ENCODE data around the gene OTUD4. TPM values are rescaled to one million over a fixed set of nuclear protein-coding genes. Genes with fewer than 3 reads are reported as not detected.
"Not testable (repeated sequence)": the region's sequence is repeated elsewhere in the genome, so short reads cannot be mapped to it uniquely, and the experiment has no call there.

Gene OTUD4
- total RNA-seq, 1 donor from 2014 or later, result 35.0 TPM

- H3K36me3 Mint-ChIP-seq (ENCODE audit: unreplicated experiment), result peaks cover 60% of the 10 kb centered on the region
- no peak for TF ChIP-seq CTCF (IDR thresholded peaks at IDR 0.05)
- H3K27me3 Mint-ChIP-seq (ENCODE audit: unreplicated experiment), result no peaks in the 10 kb centered on the region
- H3K27ac Mint-ChIP-seq (ENCODE audit: unreplicated experiment), result no peak overlapping the region
- no peak for DNase-seq (ENCODE audit: extremely low spot score, unreplicated experiment)
- H3K4me1 Mint-ChIP-seq (ENCODE audit: unreplicated experiment), result no peaks in the 10 kb centered on the region
- no peaks in the 10 kb centered on the region for H3K9me3 Mint-ChIP-seq (ENCODE audit: unreplicated experiment)
- no peak overlapping the region for H3K4me3 Mint-ChIP-seq (ENCODE audit: unreplicated experiment)
Measured at GRCh38 chr4:145148980-145149379, 31.4 kb downstream of the OTUD4 start.

GRCh38 chr4:145136219-145136618 is 44.2 kb downstream of the OTUD4 start:
- not testable (repeated sequence) for H3K9me3 Mint-ChIP-seq (ENCODE audit: unreplicated experiment); H3K27me3 Mint-ChIP-seq (ENCODE audit: unreplicated experiment); H3K4me1 Mint-ChIP-seq (ENCODE audit: unreplicated experiment); H3K27ac Mint-ChIP-seq (ENCODE audit: unreplicated experiment); H3K4me3 Mint-ChIP-seq (ENCODE audit: unreplicated experiment); DNase-seq (ENCODE audit: extremely low spot score, unreplicated experiment)
- peaks cover 46% of the 10 kb centered on the region for H3K36me3 Mint-ChIP-seq (ENCODE audit: unreplicated experiment)

DNA sequence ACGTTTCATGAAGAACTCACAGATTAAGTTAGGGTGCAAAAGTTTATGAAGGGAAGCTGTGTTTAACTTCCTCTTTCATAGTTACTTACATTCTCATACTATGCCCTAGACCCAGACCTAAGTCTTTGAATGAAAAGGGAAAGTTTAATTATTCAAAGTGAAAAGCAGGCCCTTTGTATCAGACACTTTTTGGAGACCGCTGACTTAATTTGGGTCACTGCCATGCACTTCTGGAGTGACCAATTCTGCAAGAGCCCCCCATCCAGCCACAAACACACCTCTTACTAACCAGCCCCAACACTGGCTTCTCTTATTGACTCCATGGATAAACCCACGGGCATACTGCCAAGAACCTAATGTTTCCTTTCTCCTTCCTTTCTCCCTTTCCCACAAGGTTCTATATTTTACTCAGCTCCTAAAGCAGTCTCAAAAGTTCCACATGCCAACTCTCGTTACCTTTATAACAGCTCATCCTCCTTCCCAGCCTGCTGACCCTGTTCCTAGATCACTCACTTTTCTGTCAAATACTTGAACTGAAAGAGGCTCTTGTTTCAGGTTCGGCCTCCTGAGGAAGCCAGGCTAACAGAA is 47.8 kb downstream of the OTUD4 start:
- Mint-ChIP-seq H3K4me1 (ENCODE audit: unreplicated experiment) (peaks cover 10% of the 10 kb centered on the region), H3K27ac (ENCODE audit: unreplicated experiment) (no peak overlapping the region), H3K36me3 (ENCODE audit: unreplicated experiment) (peaks cover 31% of the 10 kb centered on the region), H3K9me3 (ENCODE audit: unreplicated experiment) (no peaks in the 10 kb centered on the region), H3K4me3 (ENCODE audit: unreplicated experiment) (no peak overlapping the region), H3K27me3 (ENCODE audit: unreplicated experiment) (no peaks in the 10 kb centered on the region)
- DNase-seq (ENCODE audit: extremely low spot score, unreplicated experiment), result no peak
- TF ChIP-seq CTCF (IDR thresholded peaks at IDR 0.05), result no peak

- no peak for TF ChIP-seq CTCF (IDR thresholded peaks at IDR 0.05)
- H3K4me3 Mint-ChIP-seq (ENCODE audit: unreplicated experiment), result no peak overlapping the region
- no peak for DNase-seq (ENCODE audit: extremely low spot score, unreplicated experiment)
- H3K27ac Mint-ChIP-seq (ENCODE audit: unreplicated experiment), result no peak overlapping the region
- peaks cover 10% of the 10 kb centered on the region for H3K4me1 Mint-ChIP-seq (ENCODE audit: unreplicated experiment)
- H3K9me3 Mint-ChIP-seq (ENCODE audit: unreplicated experiment), result no peaks in the 10 kb centered on the region
- H3K27me3 Mint-ChIP-seq (ENCODE audit: unreplicated experiment), result no peaks in the 10 kb centered on the region
- peaks cover 27% of the 10 kb centered on the region for H3K36me3 Mint-ChIP-seq (ENCODE audit: unreplicated experiment)
Measured at GRCh38 chr4:145131848-145132247, 48.5 kb downstream of the OTUD4 start.

GRCh38 chr4:145130788-145131399 is 49.5 kb downstream of the OTUD4 start:
- H3K36me3 Mint-ChIP-seq (ENCODE audit: unreplicated experiment), result peaks cover 32% of the 10 kb centered on the region
- H3K4me1 Mint-ChIP-seq (ENCODE audit: unreplicated experiment), result peaks cover 10% of the 10 kb centered on the region
- no peaks in the 10 kb centered on the region for H3K27me3 Mint-ChIP-seq (ENCODE audit: unreplicated experiment)
- no peak for DNase-seq (ENCODE audit: extremely low spot score, unreplicated experiment)
- H3K4me3 Mint-ChIP-seq (ENCODE audit: unreplicated experiment), result no peak overlapping the region
- H3K27ac Mint-ChIP-seq (ENCODE audit: unreplicated experiment), result peak overlapping the region; percentile 45
- TF ChIP-seq CTCF (IDR thresholded peaks at IDR 0.05), result no peak
- H3K9me3 Mint-ChIP-seq (ENCODE audit: unreplicated experiment), result no peaks in the 10 kb centered on the region

All from osteocyte (in vitro differentiated cells).